Kidney (tissue), 22 donors: ENCODE data around the gene ERBB4. TPM values are rescaled to one million over a fixed set of nuclear protein-coding genes. Genes with fewer than 3 reads are reported as not detected.
A peak's percentile ranks its signal among the peaks of the same experiment; 100 is the strongest.

Source experiments
- DNase-seq, 5 donors: peaks; one replicate each; pipeline ENCODE4 v3.0.0-alpha.2; 2013 to 2020
- FAIRE-seq: peaks from 2 replicates; lab custom pipeline; 2012; peaks lifted over from hg19 to GRCh38; lab: Jason Lieb, UNC
- H3K27ac ChIP-seq, 2 donors: one replicate each; pipeline ENCODE4 v1.7.0; 2013; ENCODE audit warnings: low read depth in 2 of 2, low read length in 2 of 2, inconsistent platforms in 1 of 2
- H3K27me3 ChIP-seq: one replicate; pipeline ENCODE4 v1.7.1; 2013; ENCODE audit warnings: low read length, inconsistent platforms; ENCODE audit not compliant: control insufficient read depth, insufficient read depth
- H3K36me3 ChIP-seq, 3 donors: one replicate each; pipeline versions ENCODE4 v1.7.0 to v1.7.1; 2013; ENCODE audit warnings: low read length in 3 of 3, control low read depth in 1 of 3, inconsistent platforms in 1 of 3; ENCODE audit not compliant: insufficient read depth in 3 of 3, control insufficient read depth in 2 of 3
- H3K4me1 ChIP-seq, 3 donors: one replicate each; pipeline versions ENCODE4 v1.7.0 to v1.7.1; 2013; ENCODE audit warnings: low read length in 3 of 3, inconsistent platforms in 1 of 3, low read depth in 1 of 3; ENCODE audit not compliant: control insufficient read depth in 2 of 3, insufficient read depth in 2 of 3
- H3K4me3 ChIP-seq, 3 donors: one replicate each; pipeline versions ENCODE4 v1.7.0 to v1.8.1; 2013; ENCODE audit warnings: low read length in 3 of 3, control low read depth in 1 of 3, inconsistent platforms in 1 of 3
- H3K9ac ChIP-seq, 3 donors: one replicate each; pipeline versions ENCODE4 v1.7.0 to v1.7.1; 2013; ENCODE audit warnings: low read length in 3 of 3, control low read depth in 1 of 3, inconsistent platforms in 1 of 3
- H3K9me3 ChIP-seq, 3 donors: one replicate each; pipeline versions ENCODE4 v1.7.0 to v1.7.1; 2013; ENCODE audit warnings: low read length in 3 of 3, control low read depth in 1 of 3, inconsistent platforms in 1 of 3; ENCODE audit not compliant: control insufficient read depth in 2 of 3, insufficient read depth in 1 of 3
- CTCF ChIP-seq: IDR thresholded peaks from 3 replicates; pipeline ENCODE4 v1.5.1; 2012; ENCODE audit warnings: mild to moderate bottlenecking, moderate library complexity, borderline replicate concordance; ENCODE audit not compliant: insufficient read depth; ENCODE audit errors: extremely low read depth
- intact Hi-C: fragments of 100-400 bp; cut with DNase I; formaldehyde crosslinking; loops from one replicate; pipeline ENCODE4 v1.11.1; 2022
- long read RNA-seq, 10 donors: library from polyadenylated mRNA in 1 of 10; unstranded in 1 of 10; transcript quantifications; one replicate each; pipeline ENCODE4 v2.0.0 and lab custom pipeline, GENCODE V29; 2021 to 2026
- polyA plus RNA-seq: library from polyadenylated mRNA; stranded (reverse); fragments of 350-450 nt; fragmentation: Illumina TruSeq; extraction: RNeasy Lipid Tissue Mini Kit (QIAGEN cat#74804); gene quantifications from one replicate; pipeline ENCODE4 v1.2.3, GENCODE V29; 2014; ENCODE audit warnings: low read depth, low replicate concordance; ENCODE audit not compliant: insufficient read depth
- total RNA-seq: library from RNA; stranded (reverse); fragmentation: NEBNext Ultra II Directional; extraction: Animal tissue kit (Norgen Biotek cat#: 25700); gene quantifications from one replicate; pipeline ENCODE4 v1.2.1, GENCODE V29; 2021
- donor health status: control.
- donor health status: control.
- donor health status: control.
- donor health status: control.
- donor health status: control.
- donor health status: DM: yes; HTN: yes; CAD: no.
- donor health status: Normal renal cell carcinoma (clear cell type).

Gene ERBB4
- total RNA-seq (152 TPM), polyA plus RNA-seq (3.9 TPM)
- long read RNA-seq, donor 1, result 0 reads
- long read RNA-seq, donor 2, result 0 reads
- long read RNA-seq, donor 3, full-length matches to known transcripts, result 3 of 3 reads
- long read RNA-seq, donor 3, partial matches to known transcripts, result 0 of 3 reads
- long read RNA-seq, donor 3, other reads (novel, unspliced or antisense), result 0 of 3 reads
- long read RNA-seq, donor 4, result 0 reads
- long read RNA-seq, donor 5, result 0 reads
- long read RNA-seq, donor 6, result 0 reads
- long read RNA-seq, donor 7, full-length matches to known transcripts, result 1 of 55 reads
- long read RNA-seq, donor 7, partial matches to known transcripts, result 9 of 55 reads
- long read RNA-seq, donor 7, other reads (novel, unspliced or antisense), result 45 of 55 reads
- long read RNA-seq, donor 8, result 0 reads
- long read RNA-seq, donor 9, result 0 reads
- long read RNA-seq, donor 10, result 0 reads

DNA sequence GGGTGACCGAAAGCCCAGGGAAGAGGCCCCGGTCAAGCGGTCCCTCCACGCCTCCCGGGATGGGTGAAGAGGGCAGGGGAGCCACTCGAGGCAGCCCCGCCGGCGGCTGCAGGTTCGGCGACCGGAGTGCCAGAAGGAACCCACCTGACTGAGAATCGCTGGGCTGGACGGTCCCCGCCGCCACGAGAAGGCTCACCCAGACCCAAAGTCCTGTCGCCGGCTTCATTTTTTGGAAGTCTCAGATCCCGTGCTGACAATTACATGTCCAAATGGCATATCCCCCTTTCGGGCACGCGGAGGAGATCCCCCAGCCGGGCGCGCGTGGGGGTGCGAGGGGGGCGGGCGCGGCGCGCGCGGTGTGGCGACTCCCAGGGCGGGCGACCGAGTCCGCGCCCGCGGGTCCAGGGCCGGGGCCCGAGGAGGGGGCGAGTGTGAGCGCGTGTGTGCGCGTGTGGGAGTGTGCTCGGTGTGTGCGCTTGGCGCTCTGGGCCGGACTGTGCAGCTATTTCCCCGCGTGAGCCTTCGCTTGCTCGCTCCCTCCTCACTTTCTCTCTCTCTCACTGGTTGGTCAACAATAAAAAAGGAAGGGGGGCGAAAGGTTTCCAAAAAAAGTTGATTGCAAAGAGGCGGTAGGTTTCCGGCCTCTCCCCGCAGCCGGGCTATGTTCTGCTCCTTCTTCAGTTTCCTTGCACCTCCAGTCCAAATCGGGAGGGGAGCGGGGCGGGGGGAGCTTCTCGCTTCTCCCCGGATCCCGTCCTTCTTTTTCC lies at the start of gene ERBB4:
Gene ERBB4 (minus strand): TSS at position 498 of the 767 bp plus-strand sequence. CDS start 272 bp downstream, at position 226.
- FAIRE-seq, result no peak
- intact Hi-C loops, result no loop called here
- peaks cover 5% of the 10 kb centered on the region for H3K27me3 ChIP-seq
- H3K9me3 ChIP-seq, result no peaks in the 10 kb centered on the region
- DNase-seq, result peak; percentile 20 to 76 (median 47)
- no peaks in the 10 kb centered on the region for H3K36me3 ChIP-seq
- peak within 1 kb of the TSS; percentile 14 to 17 for H3K27ac ChIP-seq
- no peaks in the 10 kb centered on the region for H3K4me1 ChIP-seq
- H3K9ac ChIP-seq, result peak within 1 kb of the TSS; percentile 69 to 74 (median 73)
- peak within 1 kb of the TSS; percentile 73 to 84 (median 75) for H3K4me3 ChIP-seq
- no peak for TF ChIP-seq CTCF

DNA sequence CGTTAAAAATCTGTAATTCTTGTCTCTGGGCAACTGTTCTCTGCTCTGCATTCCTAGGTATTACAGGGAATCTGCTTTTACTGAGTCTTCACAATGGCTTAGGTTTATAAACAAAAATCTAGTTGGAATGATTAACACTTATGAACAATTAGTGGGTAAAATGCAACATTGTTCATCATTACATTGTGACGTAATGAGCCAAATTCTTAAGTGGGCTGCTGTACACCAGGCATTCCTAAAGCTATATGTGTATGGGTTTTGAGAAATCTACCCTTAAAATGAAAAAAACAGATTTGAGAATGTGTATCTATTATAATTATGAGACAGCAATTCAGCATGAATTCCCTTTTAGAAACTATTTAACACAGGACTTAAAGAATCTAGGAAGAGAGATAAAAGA lies 41.5 kb upstream of the ERBB4 start:
- intact Hi-C loops, result no loop called here

DNA sequence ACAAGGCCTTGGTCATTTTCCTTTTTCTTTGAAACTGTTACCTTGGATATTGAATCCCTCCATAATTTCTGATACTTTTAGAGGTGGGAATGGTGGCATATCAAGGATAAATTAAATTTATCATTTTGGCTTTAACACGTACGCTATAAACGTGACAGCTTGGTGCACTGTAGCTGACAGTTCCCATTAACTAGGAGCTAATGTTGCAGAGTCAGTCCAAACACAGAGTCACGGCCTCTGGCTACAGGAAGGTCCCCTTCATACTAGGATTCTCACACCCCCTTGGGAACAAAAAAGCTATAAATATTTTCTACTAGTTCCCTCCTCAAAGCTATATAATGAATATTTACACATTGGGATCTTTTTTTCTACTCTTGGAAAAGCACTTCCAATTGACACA lies 17.7 kb upstream of the ERBB4 start:
- Histone ChIP-seq H3K4me3 (no peak overlapping the region), H3K27ac (no peak overlapping the region), H3K9me3 (no peaks in the 10 kb centered on the region), H3K36me3 (no peaks in the 10 kb centered on the region), H3K9ac (no peak overlapping the region), H3K27me3 (no peaks in the 10 kb centered on the region), H3K4me1 (no peaks in the 10 kb centered on the region)
- TF ChIP-seq CTCF, result no peak
- no peak for FAIRE-seq
- peak in 1 of 5 donors; percentile 15 for DNase-seq
- intact Hi-C loops, result no loop called here

More for the DNA sequence above, 41.5 kb upstream of the ERBB4 start:
- Histone ChIP-seq H3K9ac (no peak overlapping the region), H3K9me3 (no peaks in the 10 kb centered on the region), H3K27ac (no peak overlapping the region), H3K36me3 (no peaks in the 10 kb centered on the region), H3K4me3 (no peak overlapping the region), H3K4me1 (no peaks in the 10 kb centered on the region), H3K27me3 (no peaks in the 10 kb centered on the region)
- FAIRE-seq (no peak), DNase-seq (no peak)
- no peak for TF ChIP-seq CTCF
